Activated CD8-positive, alpha-beta memory T cell treated with anti-CD3 and anti-CD28 coated beads, Interleukin-2, amount 10 ng/mL, durations not matched to agents 7 days and 5 days (primary cell): Measurements from ENCODE around the gene UBE2N. TPM values are rescaled to one million over a fixed set of nuclear protein-coding genes. Genes with fewer than 3 reads are reported as not detected.
"Not testable (repeated sequence)": the region's sequence is repeated elsewhere in the genome, so short reads cannot be mapped to it uniquely, and the experiment has no call there.

Experiments
- ATAC-seq: fragments of 150-1000 bp; cut with Tn5 transposase; one replicate; pipeline ENCODE4 v1.10.0; 2021; ENCODE audit warnings: moderate library complexity
- CTCF ChIA-PET: fragments of 350-600 bp; sonication (Branson Sonifier 250); formaldehyde crosslinking; loops from one replicate; lab custom pipeline; 2021; ENCODE audit warnings: antibody characterized with exemption; lab: Charles Lee
- DNase-seq: peaks from one replicate; pipeline ENCODE4 v3.0.0-alpha.2; 2020
- H3K27ac Mint-ChIP-seq: one replicate; pipeline ENCODE4 v1.8.0; 2021; ENCODE audit warnings: mild to moderate bottlenecking, mixed read lengths
- H3K27me3 Mint-ChIP-seq: one replicate; pipeline ENCODE4 v1.8.0; 2021; ENCODE audit warnings: mixed read lengths
- H3K36me3 Mint-ChIP-seq: one replicate; pipeline ENCODE4 v1.8.0; 2021; ENCODE audit warnings: mild to moderate bottlenecking, mixed read lengths
- H3K4me1 Mint-ChIP-seq: one replicate; pipeline ENCODE4 v1.8.0; 2021; ENCODE audit warnings: mixed read lengths
- H3K4me3 Mint-ChIP-seq: one replicate; pipeline ENCODE4 v1.8.0; 2021; ENCODE audit warnings: mild to moderate bottlenecking, moderate library complexity, mixed read lengths
- H3K9me3 Mint-ChIP-seq: one replicate; pipeline ENCODE4 v1.8.0; 2022; ENCODE audit warnings: low read depth, mixed read lengths
- total RNA-seq, 2 experiments: library from RNA; stranded (reverse); gene quantifications; one replicate each; pipeline ENCODE4 v1.2.3, GENCODE V29; 2021

The UBE2N gene
- total RNA-seq, 2 experiments from 2014 or later = 166 to 213 TPM

DNA sequence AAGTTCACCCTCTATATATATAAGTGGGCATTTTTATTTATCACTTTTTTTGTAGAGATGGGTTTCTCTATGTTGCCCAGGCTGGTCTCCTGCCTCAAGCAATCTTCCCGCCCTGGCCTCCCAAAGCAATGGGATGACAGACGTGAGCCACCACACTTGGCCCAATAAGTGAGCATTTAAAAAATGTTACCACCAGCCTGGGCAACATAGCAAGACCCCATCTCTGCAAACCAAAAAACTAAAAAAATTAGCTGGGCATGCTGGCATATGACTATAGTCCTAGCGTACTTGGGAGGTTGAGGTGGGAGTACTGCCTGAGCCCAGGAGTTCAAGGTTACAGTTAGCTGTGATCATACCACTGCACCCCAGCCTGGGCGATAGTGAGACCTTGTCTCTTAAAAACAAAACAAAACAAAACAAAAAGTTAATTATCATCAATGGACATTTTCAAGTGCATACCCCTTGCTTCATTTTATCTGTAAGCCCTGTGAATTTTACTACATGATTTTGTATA lies 23.7 kb downstream of the UBE2N start:
- H3K27me3 Mint-ChIP-seq = no peaks in the 10 kb centered on the region
- peaks cover 77% of the 10 kb centered on the region for H3K4me1 Mint-ChIP-seq
- peak overlapping the region; percentile 11 for H3K27ac Mint-ChIP-seq
- no peak for DNase-seq
- CTCF ChIA-PET = interaction anchor here (0.7 to 4.4 kb wide), 6 partner anchors 17 to 684 kb away, joined by 3 to 52 read pairs (median 6); no protein-coding TSS in a partner anchor
- H3K4me3 Mint-ChIP-seq = no peak overlapping the region
- no peak for ATAC-seq
- no peaks in the 10 kb centered on the region for H3K9me3 Mint-ChIP-seq
- peaks cover 18% of the 10 kb centered on the region for H3K36me3 Mint-ChIP-seq

DNA sequence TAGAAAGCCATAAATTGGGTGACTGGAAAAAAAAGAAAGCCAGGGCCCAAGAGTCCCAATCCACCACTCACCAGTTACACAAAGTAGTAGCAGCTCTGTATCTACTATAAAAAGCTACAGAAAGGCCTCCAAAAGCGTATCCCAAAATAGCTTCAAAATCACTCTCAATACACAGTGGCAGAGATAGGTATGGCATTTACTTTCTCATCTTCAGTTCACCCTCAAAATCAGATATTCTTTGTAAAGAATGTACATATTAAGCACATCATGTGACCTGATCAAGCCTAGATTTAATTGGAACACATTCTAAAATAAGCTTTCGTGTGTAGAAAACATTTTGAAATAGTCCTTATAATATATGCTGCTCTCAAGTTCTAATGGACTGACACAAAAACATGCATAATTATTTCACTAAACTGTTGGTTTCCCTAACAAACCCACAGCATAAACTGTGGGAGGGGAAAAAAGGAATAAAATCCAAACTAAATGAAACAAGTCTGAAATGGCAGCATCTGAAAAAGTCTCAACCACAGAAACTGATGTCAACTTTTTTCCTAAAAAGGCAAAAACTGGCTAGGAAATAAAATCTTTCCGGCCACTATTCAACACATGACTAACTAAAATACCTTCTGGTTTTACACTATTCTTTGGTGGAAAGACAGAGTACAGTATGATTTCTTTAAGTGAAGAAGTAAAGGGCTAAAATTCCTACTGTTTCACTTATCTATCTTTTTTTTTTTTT lies 25.9 kb downstream of the UBE2N start:
- Mint-ChIP-seq H3K36me3 (peaks cover 25% of the 10 kb centered on the region), H3K9me3 (no peaks in the 10 kb centered on the region), H3K27ac (peak overlapping the region; percentile 75), H3K4me3 (peak overlapping the region; percentile 53), H3K27me3 (no peaks in the 10 kb centered on the region), H3K4me1 (peaks cover 69% of the 10 kb centered on the region)
- CTCF ChIA-PET = interaction anchor here (0.8 to 3.9 kb wide), 4 partner anchors 9 to 39 kb away, joined by 3 to 19 read pairs (median 4); no protein-coding TSS in a partner anchor
- ATAC-seq (peak; percentile 43), DNase-seq (no peak)

DNA sequence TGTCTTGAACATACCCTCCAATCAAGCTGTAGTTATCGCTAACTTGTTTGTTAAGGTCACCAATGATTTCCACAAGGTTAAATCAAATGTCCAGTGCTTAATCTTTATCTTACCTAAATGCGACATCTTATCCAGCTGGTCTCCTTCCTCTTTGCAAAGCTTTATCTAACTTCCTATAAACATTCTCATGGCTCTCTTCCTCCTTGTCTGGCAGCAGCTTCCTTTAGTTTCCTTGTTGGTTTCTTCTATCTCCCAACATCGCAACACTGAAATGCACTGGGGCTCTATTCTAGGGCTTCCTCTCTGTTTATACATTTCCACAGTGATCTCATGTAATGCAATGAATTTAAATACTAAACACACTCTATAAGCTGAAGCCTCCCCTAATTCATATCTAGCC lies 28.7 kb downstream of the UBE2N start:
- no peak overlapping the region for H3K27ac Mint-ChIP-seq
- peaks cover 73% of the 10 kb centered on the region for H3K4me1 Mint-ChIP-seq
- no peaks in the 10 kb centered on the region for H3K9me3 Mint-ChIP-seq
- ATAC-seq (no peak), DNase-seq (no peak)
- peaks cover 47% of the 10 kb centered on the region for H3K36me3 Mint-ChIP-seq
- CTCF ChIA-PET = interaction anchor here (0.7 to 3.9 kb wide), 2 partner anchors 16 to 689 kb away, joined by 3 to 19 read pairs; no protein-coding TSS in a partner anchor
- H3K4me3 Mint-ChIP-seq = no peak overlapping the region
- no peaks in the 10 kb centered on the region for H3K27me3 Mint-ChIP-seq

DNA sequence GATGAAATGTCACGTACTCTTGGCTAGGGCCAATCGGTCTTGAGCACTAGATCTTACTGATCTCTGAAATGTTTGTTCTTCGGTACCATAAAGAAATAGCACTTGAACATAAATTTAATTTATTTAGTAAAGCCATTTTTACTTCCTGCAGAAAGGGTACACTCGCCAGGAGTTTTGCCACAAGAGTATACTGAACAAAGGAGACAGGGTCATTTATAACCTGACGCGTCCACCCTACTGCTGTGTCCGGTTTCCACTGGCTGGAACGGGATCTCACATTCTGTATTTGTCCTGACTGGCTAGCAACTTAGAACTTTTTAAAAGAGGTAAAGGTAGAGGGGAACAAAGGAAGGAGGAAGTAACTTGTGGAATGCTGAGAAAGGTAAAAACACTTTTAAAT lies 29.4 kb downstream of the UBE2N start:
- not testable (repeated sequence) for H3K27ac Mint-ChIP-seq, DNase-seq, H3K9me3 Mint-ChIP-seq, H3K4me3 Mint-ChIP-seq, ATAC-seq, H3K27me3 Mint-ChIP-seq
- CTCF ChIA-PET = interaction anchor here (3.9 kb wide), 1 partner anchor 16 kb away, joined by 19 read pairs; no protein-coding TSS in a partner anchor
- H3K4me1 Mint-ChIP-seq = peaks cover 73% of the 10 kb centered on the region
- H3K36me3 Mint-ChIP-seq = peaks cover 53% of the 10 kb centered on the region

DNA sequence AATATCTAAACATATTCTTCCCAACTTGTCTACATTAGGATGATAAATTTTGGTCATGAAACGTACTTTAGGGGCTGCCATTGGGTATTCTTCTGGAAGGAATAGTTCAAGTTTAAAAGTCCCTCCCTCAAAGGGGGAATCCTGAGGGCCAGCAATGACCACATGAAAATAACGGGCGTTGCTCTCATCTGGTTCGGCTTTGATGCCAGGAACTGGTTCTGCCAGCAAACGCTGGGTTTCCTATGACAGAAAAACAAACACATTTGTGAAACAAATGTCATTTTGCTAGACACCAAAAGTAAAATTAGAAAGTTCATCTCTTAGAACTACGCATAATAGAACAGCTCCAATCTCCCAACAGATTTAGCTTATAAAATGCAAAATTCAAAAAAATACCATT lies 30.7 kb downstream of the UBE2N start:
- not testable (repeated sequence) for H3K4me3 Mint-ChIP-seq, H3K27me3 Mint-ChIP-seq, H3K9me3 Mint-ChIP-seq, DNase-seq, ATAC-seq
- CTCF ChIA-PET = interaction anchor here (0.9 to 1.3 kb wide), 3 partner anchors 9 to 313 kb away, joined by 3 to 6 read pairs (median 4); no protein-coding TSS in a partner anchor
- H3K4me1 Mint-ChIP-seq = peaks cover 59% of the 10 kb centered on the region
- peak overlapping the region; percentile 40 for H3K27ac Mint-ChIP-seq
- H3K36me3 Mint-ChIP-seq = peaks cover 64% of the 10 kb centered on the region

DNA sequence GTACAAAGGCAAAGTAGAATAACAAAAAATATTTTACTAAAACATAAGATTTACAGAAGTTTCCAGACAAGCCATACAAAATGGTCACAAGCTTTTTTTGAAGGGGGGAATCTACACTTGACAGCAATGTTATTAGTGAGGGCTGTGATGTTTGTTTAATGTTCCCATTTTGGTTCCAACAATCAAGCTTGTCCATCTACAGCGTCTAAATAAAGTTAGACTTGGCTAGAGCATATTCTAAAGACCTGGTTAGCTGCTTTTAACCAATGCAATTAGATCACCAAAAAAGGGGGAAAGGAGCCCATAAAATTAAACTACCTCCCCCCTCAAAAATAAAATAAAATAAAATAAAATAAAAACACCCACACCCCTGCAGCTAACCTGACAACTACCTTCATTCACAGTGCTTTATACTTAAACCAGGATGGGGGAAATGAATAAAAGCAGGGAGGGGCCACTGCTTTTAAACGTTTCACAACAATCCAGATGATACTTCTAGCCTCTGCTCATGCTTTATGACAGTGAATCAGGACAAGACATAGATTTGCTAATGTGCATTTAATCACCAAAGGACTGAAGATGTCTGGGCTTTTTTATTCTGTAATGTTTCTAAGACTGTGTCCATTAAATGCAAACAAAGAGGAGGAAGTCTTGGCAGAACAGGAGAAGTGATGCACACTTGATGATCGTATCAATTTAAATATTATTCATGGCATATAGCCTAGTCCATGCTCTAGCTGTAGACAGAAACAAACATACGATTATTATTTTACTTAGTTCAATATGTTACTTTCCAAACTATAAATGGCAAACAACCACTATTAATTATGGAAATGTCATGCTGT lies 32.2 kb downstream of the UBE2N start:
- H3K9me3 Mint-ChIP-seq, DNase-seq, H3K27me3 Mint-ChIP-seq, H3K4me3 Mint-ChIP-seq, ATAC-seq: not testable (repeated sequence)
- peak overlapping the region; percentile 48 for H3K27ac Mint-ChIP-seq
- CTCF ChIA-PET = interaction anchor here (1.3 to 2.1 kb wide), 2 partner anchors 10 to 11 kb away, joined by 6 to 9 read pairs; no protein-coding TSS in a partner anchor
- peaks cover 47% of the 10 kb centered on the region for H3K4me1 Mint-ChIP-seq
- peaks cover 66% of the 10 kb centered on the region for H3K36me3 Mint-ChIP-seq

DNA sequence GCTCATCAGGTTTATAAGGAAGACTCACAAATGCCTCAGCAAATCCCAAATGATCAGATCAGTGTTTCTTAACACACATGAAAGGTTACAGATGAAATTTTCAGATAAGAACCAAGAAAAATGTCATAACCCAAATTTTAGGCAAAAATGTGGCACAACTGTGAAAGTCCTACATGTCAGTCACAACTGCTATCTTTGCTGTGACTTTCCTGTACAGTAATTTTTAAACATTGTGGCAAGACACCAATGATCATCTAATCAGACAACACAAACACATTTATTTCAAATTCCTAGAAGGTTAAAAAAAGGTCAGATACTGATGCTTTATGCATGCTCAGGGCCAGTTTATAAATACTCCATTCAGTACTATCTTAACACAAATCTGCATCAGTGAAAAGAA lies 32.9 kb downstream of the UBE2N start:
- Mint-ChIP-seq H3K27ac (peak overlapping the region; percentile 48), H3K36me3 (peaks cover 67% of the 10 kb centered on the region), H3K4me3 (no peak overlapping the region), H3K4me1 (peaks cover 44% of the 10 kb centered on the region), H3K9me3 (no peaks in the 10 kb centered on the region), H3K27me3 (no peaks in the 10 kb centered on the region)
- CTCF ChIA-PET = interaction anchor here (1.6 to 2.1 kb wide), 2 partner anchors 11 to 12 kb away, joined by 4 to 9 read pairs; no protein-coding TSS in a partner anchor
- DNase-seq (no peak), ATAC-seq (no peak)

DNA sequence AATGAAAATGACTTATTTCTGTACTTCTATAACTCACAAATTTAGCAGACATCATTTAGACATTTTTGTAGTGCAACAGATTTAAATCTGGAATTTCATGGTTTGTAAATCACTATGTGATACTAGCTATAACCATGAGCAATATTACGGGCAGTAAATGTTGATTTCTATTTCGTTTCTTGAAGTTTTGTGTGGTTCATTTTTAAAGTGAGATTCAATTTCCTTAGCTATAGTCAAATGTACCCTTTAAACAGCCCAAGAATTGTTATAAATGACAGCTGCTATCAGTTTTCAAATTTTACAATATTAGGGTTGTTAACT lies 33.8 kb downstream of the UBE2N start:
- Mint-ChIP-seq H3K4me3 (no peak overlapping the region), H3K27me3 (no peaks in the 10 kb centered on the region), H3K36me3 (peaks cover 64% of the 10 kb centered on the region), H3K9me3 (no peaks in the 10 kb centered on the region), H3K4me1 (peaks cover 36% of the 10 kb centered on the region), H3K27ac (peak overlapping the region; percentile 11)
- ATAC-seq (no peak), DNase-seq (no peak)
- CTCF ChIA-PET = interaction anchor here (1.2 to 2.1 kb wide), 3 partner anchors 11 to 13 kb away, joined by 3 to 9 read pairs (median 4); no protein-coding TSS in a partner anchor

DNA sequence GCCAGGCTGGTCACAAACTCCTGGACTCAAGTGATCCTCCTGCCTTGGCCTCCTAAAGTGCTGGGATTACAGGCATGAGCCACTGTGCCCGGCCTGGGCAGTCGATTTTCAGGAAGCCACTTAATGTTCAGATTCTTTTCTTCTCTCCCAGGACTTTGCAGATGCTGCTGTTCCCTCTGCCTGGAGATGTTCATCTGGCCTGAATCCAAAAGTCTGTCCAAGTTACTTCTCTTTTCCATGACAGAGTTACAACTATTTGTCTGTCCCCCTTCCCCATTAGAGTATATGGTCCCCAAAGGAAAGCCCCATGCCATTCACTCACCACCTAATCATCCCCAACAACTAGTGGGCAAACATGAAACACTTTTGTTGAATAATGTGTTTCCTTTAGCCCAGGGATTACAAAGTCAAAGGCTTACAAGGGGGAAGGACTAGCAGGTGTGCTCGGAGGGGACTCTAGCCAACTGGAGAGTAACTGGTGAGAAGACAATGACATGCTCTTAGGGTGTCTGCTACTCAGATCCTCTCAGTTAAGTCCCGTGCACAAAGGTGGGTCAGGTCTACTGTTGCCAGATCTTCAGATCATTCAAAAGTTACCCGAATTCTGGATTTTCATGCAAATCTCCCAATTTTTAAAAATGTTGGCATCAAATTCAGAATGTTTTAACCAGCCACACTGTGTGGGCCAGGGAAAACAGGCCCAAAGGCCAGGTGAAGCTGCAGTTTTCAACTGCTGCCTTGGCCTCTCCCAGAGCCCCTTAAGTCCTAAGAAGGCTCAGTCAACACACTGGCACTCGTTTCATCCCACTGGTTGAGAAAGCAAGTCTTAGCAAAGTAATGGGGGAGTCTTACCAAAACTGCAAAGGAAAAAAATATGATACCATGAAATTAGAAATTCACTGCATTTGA lies 34.4 kb downstream of the UBE2N start:
- CTCF ChIA-PET = interaction anchor here (1.2 to 2.5 kb wide), 4 partner anchors 10 to 14 kb away, joined by 3 to 12 read pairs (median 6); no protein-coding TSS in a partner anchor
- Mint-ChIP-seq H3K27ac (peak overlapping the region; percentile 58), H3K4me3 (no peak overlapping the region), H3K36me3 (peaks cover 65% of the 10 kb centered on the region), H3K4me1 (peaks cover 39% of the 10 kb centered on the region), H3K9me3 (no peaks in the 10 kb centered on the region), H3K27me3 (no peaks in the 10 kb centered on the region)
- no peak for ATAC-seq
- no peak for DNase-seq

DNA sequence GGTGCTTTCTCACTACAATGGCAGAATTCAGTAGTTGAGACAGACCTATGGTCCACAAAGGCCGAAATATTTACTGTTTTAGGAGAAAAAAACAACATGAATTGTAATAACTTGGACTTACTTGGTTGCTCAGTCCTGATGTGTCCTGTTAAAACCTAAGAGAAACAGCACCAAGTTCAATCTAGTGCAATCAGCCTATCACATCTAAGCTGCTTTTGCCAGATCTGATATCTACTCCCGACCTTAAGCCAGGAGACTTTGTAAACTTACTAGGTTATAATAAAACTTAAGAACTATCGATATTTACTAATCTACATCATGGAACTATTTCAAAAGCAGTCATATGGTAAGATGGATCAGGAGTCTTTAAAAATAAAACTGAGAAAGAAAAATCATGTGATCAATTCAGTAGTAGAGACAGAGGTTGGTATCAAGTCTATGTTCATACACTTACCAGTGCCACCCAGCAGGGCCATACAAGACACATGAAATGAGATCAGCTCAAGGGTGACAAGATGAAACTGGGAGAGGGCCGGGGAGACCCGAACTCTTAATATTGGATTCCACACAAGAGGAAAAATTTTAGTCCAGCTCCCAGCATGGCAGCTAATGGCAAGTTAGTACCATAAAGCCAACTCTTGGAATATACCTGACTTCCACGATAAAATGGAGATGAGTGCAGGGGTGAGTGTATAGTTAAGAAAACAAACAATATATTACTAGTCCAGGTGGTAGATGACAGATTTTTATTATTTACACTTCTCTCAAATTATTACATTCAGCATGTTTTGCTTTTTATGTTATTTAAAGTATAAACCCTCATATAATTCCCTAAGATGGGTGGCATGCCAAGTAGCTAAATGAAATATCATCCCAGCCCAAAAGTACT lies 36.5 kb downstream of the UBE2N start:
- CTCF ChIA-PET = interaction anchor here (1.0 to 2.5 kb wide), 5 partner anchors 8 to 21 kb away, joined by 3 to 12 read pairs (median 4); no protein-coding TSS in a partner anchor
- no peak for DNase-seq
- Mint-ChIP-seq H3K4me3 (no peak overlapping the region), H3K4me1 (peaks cover 24% of the 10 kb centered on the region), H3K36me3 (peaks cover 52% of the 10 kb centered on the region), H3K9me3 (no peaks in the 10 kb centered on the region), H3K27me3 (no peaks in the 10 kb centered on the region), H3K27ac (no peak overlapping the region)
- ATAC-seq = no peak

DNA sequence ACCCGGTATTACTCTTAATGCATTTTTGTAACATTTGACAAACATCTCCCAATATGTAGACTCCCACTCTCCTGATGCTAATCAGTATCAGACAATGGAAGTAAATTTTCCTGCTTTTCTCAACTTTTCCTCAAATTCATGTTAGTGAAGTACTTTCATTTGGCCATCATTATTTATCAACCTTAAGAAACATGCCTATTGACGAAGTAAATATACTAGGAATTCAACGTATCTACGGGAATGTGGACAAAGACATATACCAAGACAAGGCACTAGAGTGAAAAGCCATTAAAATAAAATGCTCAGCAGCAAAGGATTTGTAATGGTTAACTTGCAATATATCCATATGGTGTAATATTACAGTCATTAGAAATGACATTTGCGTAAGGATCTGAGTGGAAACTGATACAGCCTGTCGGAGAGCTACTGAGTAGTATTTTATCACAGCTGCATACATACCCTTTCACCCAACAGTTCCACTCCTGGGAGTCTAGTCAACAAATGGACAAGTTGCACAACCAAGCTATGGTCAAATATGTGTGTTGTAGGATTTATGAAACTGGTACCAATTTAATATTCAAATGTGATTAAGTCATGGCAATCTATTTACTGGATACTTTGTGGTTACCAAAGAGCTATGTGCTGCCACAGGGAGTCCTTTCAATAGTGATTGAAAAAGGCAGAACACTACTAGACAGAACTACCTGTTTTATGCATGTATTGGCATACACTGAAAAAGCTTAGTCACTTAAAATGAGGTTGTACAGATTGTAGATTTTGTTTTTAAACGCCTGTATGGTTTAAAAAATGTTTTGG lies 37.6 kb downstream of the UBE2N start:
- H3K36me3 Mint-ChIP-seq = peaks cover 46% of the 10 kb centered on the region
- no peak overlapping the region for H3K4me3 Mint-ChIP-seq
- H3K9me3 Mint-ChIP-seq = no peaks in the 10 kb centered on the region
- H3K27me3 Mint-ChIP-seq = no peaks in the 10 kb centered on the region
- peaks cover 15% of the 10 kb centered on the region for H3K4me1 Mint-ChIP-seq
- ATAC-seq = no peak
- H3K27ac Mint-ChIP-seq = no peak overlapping the region
- CTCF ChIA-PET = interaction anchor here (0.6 to 2.5 kb wide), 6 partner anchors 7 to 697 kb away, joined by 3 to 12 read pairs (median 4); no protein-coding TSS in a partner anchor
- DNase-seq = no peak
